GM18861 (cell line): ENCODE measurements around the gene GPR135.
"Not testable (repeated sequence)": the region's sequence is repeated elsewhere in the genome, so short reads cannot be mapped to it uniquely, and the experiment has no call there.

Experiments used
- ATAC-seq: cut with Tn5 transposase; IDR thresholded peaks from one replicate; pipeline ENCODE4 v1.9.1; 2021; ENCODE audit not compliant: unreplicated experiment

The GPR135 gene

GRCh38 chr14:59475709-59476108 is 10.5 kb upstream of the GPR135 start:
- ATAC-seq = no peak

- no peak for ATAC-seq
Observed at GRCh38 chr14:59474172-59474571, 9.0 kb upstream of the GPR135 start.

- ATAC-seq = peak; percentile 42
Observed at GRCh38 chr14:59464486-59465315, 479 bp downstream of the GPR135 start.

GRCh38 chr14:59463787-59464485 is 1.2 kb downstream of the GPR135 start:
- peak; percentile 30 for ATAC-seq

- ATAC-seq = no peak
Observed at GRCh38 chr14:59461891-59462290, 3.3 kb downstream of the GPR135 start.

GRCh38 chr14:59460378-59460777 is 4.8 kb downstream of the GPR135 start:
- ATAC-seq = no peak

- no peak for ATAC-seq
Observed at GRCh38 chr14:59458486-59458885, 6.7 kb downstream of the GPR135 start.

- no peak for ATAC-seq
Observed at GRCh38 chr14:59455411-59455810, 9.8 kb downstream of the GPR135 start.

GRCh38 chr14:59454139-59454538 is 11.0 kb downstream of the GPR135 start:
- ATAC-seq = no peak

- ATAC-seq = no peak
Observed at GRCh38 chr14:59451849-59452248, 13.3 kb downstream of the GPR135 start.

GRCh38 chr14:59450716-59451115 is 14.5 kb downstream of the GPR135 start:
- no peak for ATAC-seq

GRCh38 chr14:59448673-59449072 is 16.5 kb downstream of the GPR135 start:
- not testable (repeated sequence) for ATAC-seq

GRCh38 chr14:59439256-59439965 is 25.8 kb downstream of the GPR135 start:
- ATAC-seq = no peak

- no peak for ATAC-seq
Observed at GRCh38 chr14:59438195-59438647, 27.0 kb downstream of the GPR135 start.

- no peak for ATAC-seq
Observed at GRCh38 chr14:59435987-59436386, 29.2 kb downstream of the GPR135 start.

GRCh38 chr14:59435101-59435500 is 30.1 kb downstream of the GPR135 start:
- ATAC-seq = no peak

GRCh38 chr14:59429790-59430189 is 35.4 kb downstream of the GPR135 start:
- no peak for ATAC-seq

- ATAC-seq = no peak
Observed at GRCh38 chr14:59428581-59429012, 36.6 kb downstream of the GPR135 start.

GRCh38 chr14:59427653-59428580 is 37.3 kb downstream of the GPR135 start:
- ATAC-seq = no peak

- ATAC-seq = no peak
Observed at GRCh38 chr14:59425322-59425935, 39.8 kb downstream of the GPR135 start.
